H54 (cell line): ENCODE data around the gene PTGER3.
A peak's percentile ranks its signal among the peaks of the same experiment; 100 is the strongest.

Experiments
- DNase-seq: peaks from one replicate; pipeline ENCODE4 v3.0.0; 2011; ENCODE audit warnings: low spot score, mixed read lengths; ENCODE audit not compliant: insufficient read length
- FAIRE-seq: peaks from 3 replicates; lab custom pipeline; 2011; peaks lifted over from hg19 to GRCh38; lab: Jason Lieb, UNC
- POLR2A ChIP-seq: IDR thresholded peaks from 2 replicates; pipeline ENCODE4 v1.6.1; 2011; ENCODE audit warnings: low read depth, mild to moderate bottlenecking, low read length

PTGER3 gene

GRCh38 chr1:71074681-71075080 is 27.1 kb upstream of the PTGER3 start:
- DNase-seq (no peak), FAIRE-seq (no peak)
- no peak for TF ChIP-seq POLR2A

- no peak for FAIRE-seq
Measured at GRCh38 chr1:71072273-71072672, 24.7 kb upstream of the PTGER3 start.

GRCh38 chr1:71071720-71072119 is 24.1 kb upstream of the PTGER3 start:
- DNase-seq (no peak), FAIRE-seq (no peak)
- no peak for TF ChIP-seq POLR2A

More at GRCh38 chr1:71072273-71072672, 24.7 kb upstream of the PTGER3 start:
- DNase-seq = no peak
- TF ChIP-seq POLR2A = no peak

GRCh38 chr1:71068325-71069240 is 21.0 kb upstream of the PTGER3 start:
- DNase-seq (no peak), FAIRE-seq (no peak)
- TF ChIP-seq POLR2A = no peak

GRCh38 chr1:71054791-71055190 is 7.2 kb upstream of the PTGER3 start:
- no peak for TF ChIP-seq POLR2A
- DNase-seq = no peak
- FAIRE-seq = no peak

- FAIRE-seq (no peak), DNase-seq (no peak)
- no peak for TF ChIP-seq POLR2A
Measured at GRCh38 chr1:71054281-71054731, 6.7 kb upstream of the PTGER3 start.

GRCh38 chr1:71053758-71054157 is 6.1 kb upstream of the PTGER3 start:
- TF ChIP-seq POLR2A = no peak
- FAIRE-seq (no peak), DNase-seq (no peak)

GRCh38 chr1:71053146-71053545 is 5.5 kb upstream of the PTGER3 start:
- TF ChIP-seq POLR2A = no peak
- FAIRE-seq (no peak), DNase-seq (no peak)

GRCh38 chr1:71049951-71050598 is 2.5 kb upstream of the PTGER3 start:
- FAIRE-seq = peak; percentile 94

GRCh38 chr1:71046891-71047634 is 553 bp downstream of the PTGER3 start:
- FAIRE-seq = no peak
- TF ChIP-seq POLR2A = no peak
- no peak for DNase-seq

More at GRCh38 chr1:71049951-71050598, 2.5 kb upstream of the PTGER3 start:
- TF ChIP-seq POLR2A = no peak
- DNase-seq = peak; percentile 32

GRCh38 chr1:71045463-71046028 is 2.1 kb downstream of the PTGER3 start:
- no peak for DNase-seq
- no peak for FAIRE-seq
- TF ChIP-seq POLR2A = no peak

GRCh38 chr1:71044833-71045232 is 2.8 kb downstream of the PTGER3 start:
- DNase-seq (no peak), FAIRE-seq (no peak)
- no peak for TF ChIP-seq POLR2A

- FAIRE-seq (no peak), DNase-seq (no peak)
- no peak for TF ChIP-seq POLR2A
Measured at GRCh38 chr1:71043065-71043464, 4.6 kb downstream of the PTGER3 start.
